ENCODE measurements around the gene UGT8. TPM values are rescaled to one million over a fixed set of nuclear protein-coding genes. Genes with fewer than 3 reads are reported as not detected.

The UGT8 gene
- total RNA-seq, 1 donor from 2014 or later = not detected

- no peak for DNase-seq (ENCODE audit: low spot score)
- no peak overlapping the region for H3K27ac Mint-ChIP-seq (ENCODE audit: unreplicated experiment)
- no peaks in the 10 kb centered on the region for H3K36me3 Mint-ChIP-seq (ENCODE audit: low read depth)
- H3K4me3 Mint-ChIP-seq (ENCODE audit: unreplicated experiment) = no peak overlapping the region
- H3K27me3 Mint-ChIP-seq (ENCODE audit: low read depth) = peaks cover 23% of the 10 kb centered on the region
- no peaks in the 10 kb centered on the region for H3K4me1 Mint-ChIP-seq (ENCODE audit: low read depth)
- no peaks in the 10 kb centered on the region for H3K9me3 Mint-ChIP-seq (ENCODE audit: low read depth)
- TF ChIP-seq CTCF (IDR thresholded peaks at IDR 0.05) = no peak
These were observed 78.9 kb downstream of the UGT8 start for GRCh38 chr4:114677346-114677979.

- TF ChIP-seq CTCF (IDR thresholded peaks at IDR 0.05) = no peak
These were observed 85.9 kb downstream of the UGT8 start for GRCh38 chr4:114684462-114684861.

DNA sequence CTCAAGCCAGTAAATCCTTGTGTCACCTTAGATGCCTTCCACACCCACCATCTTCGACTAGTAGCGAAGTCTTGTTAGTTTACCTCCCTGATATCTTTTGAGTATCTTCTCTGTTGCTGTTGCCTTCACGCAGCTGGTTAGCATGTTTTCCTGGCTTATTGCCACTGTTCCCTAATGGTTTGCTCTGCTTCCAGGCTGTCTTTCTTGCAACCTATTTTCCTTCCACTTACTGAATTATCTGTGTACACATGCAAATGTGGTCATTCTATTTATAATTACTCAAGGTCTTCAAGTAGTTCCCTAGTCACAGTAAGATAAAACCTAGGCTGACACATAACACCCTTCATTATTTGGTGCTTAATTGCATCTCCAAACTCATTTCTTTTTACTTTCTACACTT is 89.5 kb downstream of the UGT8 start:
- peaks cover 1% of the 10 kb centered on the region for H3K36me3 Mint-ChIP-seq (ENCODE audit: low read depth)
- TF ChIP-seq CTCF (IDR thresholded peaks at IDR 0.05) = no peak
- DNase-seq (ENCODE audit: low spot score) = no peak
- peaks cover 6% of the 10 kb centered on the region for H3K4me1 Mint-ChIP-seq (ENCODE audit: low read depth)
- peaks cover 29% of the 10 kb centered on the region for H3K27me3 Mint-ChIP-seq (ENCODE audit: low read depth)
- H3K4me3 Mint-ChIP-seq (ENCODE audit: unreplicated experiment) = no peak overlapping the region
- no peaks in the 10 kb centered on the region for H3K9me3 Mint-ChIP-seq (ENCODE audit: low read depth)
- H3K27ac Mint-ChIP-seq (ENCODE audit: unreplicated experiment) = no peak overlapping the region

More at GRCh38 chr4:114684462-114684861, 85.9 kb downstream of the UGT8 start:
- H3K36me3 Mint-ChIP-seq (ENCODE audit: low read depth) = peaks cover 1% of the 10 kb centered on the region
- no peak overlapping the region for H3K27ac Mint-ChIP-seq (ENCODE audit: unreplicated experiment)
- H3K27me3 Mint-ChIP-seq (ENCODE audit: low read depth) = peaks cover 33% of the 10 kb centered on the region
- DNase-seq (ENCODE audit: low spot score) = no peak
- no peaks in the 10 kb centered on the region for H3K9me3 Mint-ChIP-seq (ENCODE audit: low read depth)
- no peak overlapping the region for H3K4me3 Mint-ChIP-seq (ENCODE audit: unreplicated experiment)
- no peaks in the 10 kb centered on the region for H3K4me1 Mint-ChIP-seq (ENCODE audit: low read depth)

GRCh38 chr4:114690571-114690970 is 92.0 kb downstream of the UGT8 start:
- H3K36me3 Mint-ChIP-seq (ENCODE audit: low read depth) = no peaks in the 10 kb centered on the region
- no peak overlapping the region for H3K27ac Mint-ChIP-seq (ENCODE audit: unreplicated experiment)
- no peak for DNase-seq (ENCODE audit: low spot score)
- no peak overlapping the region for H3K4me3 Mint-ChIP-seq (ENCODE audit: unreplicated experiment)
- peaks cover 6% of the 10 kb centered on the region for H3K4me1 Mint-ChIP-seq (ENCODE audit: low read depth)
- H3K9me3 Mint-ChIP-seq (ENCODE audit: low read depth) = no peaks in the 10 kb centered on the region
- peaks cover 23% of the 10 kb centered on the region for H3K27me3 Mint-ChIP-seq (ENCODE audit: low read depth)
- TF ChIP-seq CTCF (IDR thresholded peaks at IDR 0.05) = no peak

- no peak overlapping the region for H3K4me3 Mint-ChIP-seq (ENCODE audit: unreplicated experiment)
- H3K9me3 Mint-ChIP-seq (ENCODE audit: low read depth) = no peaks in the 10 kb centered on the region
- no peak overlapping the region for H3K27ac Mint-ChIP-seq (ENCODE audit: unreplicated experiment)
- TF ChIP-seq CTCF (IDR thresholded peaks at IDR 0.05) = no peak
- H3K36me3 Mint-ChIP-seq (ENCODE audit: low read depth) = no peaks in the 10 kb centered on the region
- peaks cover 6% of the 10 kb centered on the region for H3K4me1 Mint-ChIP-seq (ENCODE audit: low read depth)
- DNase-seq (ENCODE audit: low spot score) = no peak
- peaks cover 22% of the 10 kb centered on the region for H3K27me3 Mint-ChIP-seq (ENCODE audit: low read depth)
These were observed 93.3 kb downstream of the UGT8 start for GRCh38 chr4:114691865-114692264.

All from chondrocyte (in vitro differentiated cells).